HPDE6-E6E7 (cell line): Measurements from ENCODE around the gene LRMDA.

Experiments used
- DNase-seq: peaks from one replicate; pipeline ENCODE4 v3.0.0; 2011; ENCODE audit warnings: missing footprints; ENCODE audit errors: extremely low spot score

The LRMDA gene

GRCh38 chr10:76395251-76395650, 963.8 kb downstream of the LRMDA start:
- no peak for DNase-seq

GRCh38 chr10:76396134-76396533, 964.7 kb downstream of the LRMDA start:
- no peak for DNase-seq

GRCh38 chr10:76397181-76398042, 966.0 kb downstream of the LRMDA start:
- no peak for DNase-seq

DNA sequence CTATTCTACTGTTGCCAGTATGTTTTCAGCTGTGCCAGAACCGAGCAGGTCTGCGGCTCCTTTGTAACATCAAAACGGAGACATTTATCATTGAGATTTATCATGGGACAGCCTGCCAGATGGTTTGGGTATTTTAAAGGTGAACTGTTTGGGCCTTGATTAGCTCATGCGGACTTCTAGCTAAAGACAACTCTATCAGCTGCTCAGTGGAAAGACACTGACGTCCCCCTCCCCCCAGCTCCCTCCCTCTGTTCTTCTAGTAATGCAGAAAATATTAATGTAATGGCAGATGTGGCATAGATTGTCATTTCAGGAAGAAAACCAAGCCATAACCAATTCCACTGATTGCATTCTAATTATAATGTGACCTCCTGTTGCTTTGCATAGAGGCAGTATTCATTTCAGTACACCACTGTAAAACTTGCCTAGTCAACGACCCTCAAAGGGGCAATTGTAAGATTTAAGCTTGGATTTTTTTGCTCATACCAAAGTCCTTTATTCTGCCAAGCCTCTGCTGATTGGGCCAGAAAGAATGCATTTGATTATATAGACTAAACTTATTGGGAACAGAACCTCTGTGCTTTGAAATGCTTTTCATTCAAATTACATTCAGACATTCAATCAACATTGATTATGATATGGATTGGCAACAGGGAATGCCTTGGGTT, 966.8 kb downstream of the LRMDA start:
- no peak for DNase-seq

- no peak for DNase-seq
Measured at GRCh38 chr10:76399226-76399625, 967.8 kb downstream of the LRMDA start.

DNA sequence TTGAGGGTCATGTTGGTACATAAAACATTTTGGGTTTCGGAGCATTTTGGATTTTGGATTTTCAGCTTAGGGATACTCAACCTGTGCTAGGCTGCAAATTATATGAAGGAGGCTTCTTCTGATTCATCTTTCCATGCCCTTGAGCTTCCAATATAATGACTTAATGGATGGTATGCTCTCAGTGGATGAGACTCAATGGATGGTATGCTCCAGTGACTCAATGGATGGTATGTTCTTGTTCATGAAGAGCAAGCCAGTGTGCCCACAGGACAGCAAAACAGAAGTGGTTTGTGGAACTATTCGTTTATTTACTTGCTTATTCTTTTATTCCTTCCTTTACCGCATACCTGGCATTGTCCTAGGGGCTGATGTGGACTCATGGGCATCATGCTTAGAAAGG, 969.6 kb downstream of the LRMDA start:
- no peak for DNase-seq

GRCh38 chr10:76403912-76404311, 972.5 kb downstream of the LRMDA start:
- DNase-seq, result no peak

DNA sequence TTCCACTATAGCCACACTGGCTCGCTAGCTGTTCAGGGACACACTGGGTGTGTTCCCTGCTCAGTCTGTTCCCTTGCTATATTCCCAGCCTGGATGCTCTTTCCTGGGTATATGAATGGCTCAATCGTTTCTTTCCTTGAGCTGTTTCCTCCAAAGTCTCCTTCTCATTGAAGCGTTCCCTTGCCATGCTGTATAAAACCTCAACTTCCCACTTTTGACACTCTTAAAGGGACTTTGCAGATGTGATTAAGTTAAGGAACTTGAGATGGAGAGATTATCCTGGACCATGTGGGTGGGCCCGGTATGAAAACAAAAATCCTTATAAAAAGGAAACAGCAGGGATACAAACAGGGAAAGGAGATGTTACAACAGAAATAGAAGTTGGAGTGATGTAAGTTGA, 973.1 kb downstream of the LRMDA start:
- no peak for DNase-seq

DNA sequence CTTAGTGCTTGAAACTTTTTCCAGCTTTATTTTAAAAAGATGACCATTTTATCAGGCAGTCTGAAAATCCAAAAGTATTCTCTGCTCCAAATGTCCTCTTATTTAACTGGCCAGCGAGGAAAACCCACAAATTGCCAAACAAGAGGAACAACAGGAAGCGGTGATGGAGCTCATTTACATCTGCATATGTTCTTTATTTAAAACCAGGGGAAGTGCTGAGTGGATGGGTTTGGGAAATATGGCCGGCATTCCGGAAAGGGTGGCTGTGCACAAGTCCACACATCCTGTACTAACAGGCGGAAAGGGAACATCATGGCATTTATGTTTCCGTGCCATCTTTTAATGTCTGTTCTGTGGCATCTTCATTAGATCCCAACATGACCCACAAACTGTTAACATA, 974.5 kb downstream of the LRMDA start:
- no peak for DNase-seq

DNA sequence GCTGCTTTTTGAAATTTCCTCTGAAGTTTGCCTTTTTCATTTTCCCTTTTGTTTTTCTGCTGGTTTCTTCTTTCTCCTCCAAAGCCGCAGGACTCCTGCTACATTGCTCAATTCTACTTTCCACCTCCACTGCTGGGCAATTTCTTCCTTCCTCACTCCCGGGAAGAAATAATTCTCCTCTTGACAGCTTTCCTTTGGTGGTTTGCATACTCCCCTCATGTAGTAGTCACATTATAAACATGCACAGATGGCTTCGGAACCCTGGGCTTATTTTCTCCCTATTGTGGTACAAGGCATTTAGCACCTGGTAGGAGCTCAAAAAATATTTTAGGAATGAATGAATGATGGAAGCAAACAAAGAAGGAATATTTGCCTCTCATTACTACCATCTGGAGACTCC, 977.2 kb downstream of the LRMDA start:
- DNase-seq, result no peak

GRCh38 chr10:76411729-76412435, 980.5 kb downstream of the LRMDA start:
- no peak for DNase-seq

- DNase-seq, result no peak
Measured at GRCh38 chr10:76415554-76415953, 984.1 kb downstream of the LRMDA start.

DNA sequence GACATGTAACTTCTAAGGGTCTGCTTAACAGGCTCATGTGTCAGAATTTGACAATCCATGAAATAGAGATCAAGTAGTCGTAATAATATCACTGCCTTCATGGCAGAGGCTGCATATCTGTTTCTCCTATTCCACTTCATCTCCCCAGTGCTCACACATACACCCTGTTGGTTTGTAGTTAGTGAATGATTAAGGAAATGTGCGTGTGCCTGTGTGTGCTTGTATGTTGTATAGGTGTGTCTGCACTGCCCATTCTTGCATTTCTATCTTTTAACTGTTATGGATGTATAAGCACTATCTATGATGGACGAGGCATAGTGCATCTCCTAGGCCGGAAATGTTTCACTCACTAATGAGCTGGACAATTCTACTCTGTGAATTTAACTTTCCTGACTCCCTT, 985.2 kb downstream of the LRMDA start:
- DNase-seq, result no peak

DNA sequence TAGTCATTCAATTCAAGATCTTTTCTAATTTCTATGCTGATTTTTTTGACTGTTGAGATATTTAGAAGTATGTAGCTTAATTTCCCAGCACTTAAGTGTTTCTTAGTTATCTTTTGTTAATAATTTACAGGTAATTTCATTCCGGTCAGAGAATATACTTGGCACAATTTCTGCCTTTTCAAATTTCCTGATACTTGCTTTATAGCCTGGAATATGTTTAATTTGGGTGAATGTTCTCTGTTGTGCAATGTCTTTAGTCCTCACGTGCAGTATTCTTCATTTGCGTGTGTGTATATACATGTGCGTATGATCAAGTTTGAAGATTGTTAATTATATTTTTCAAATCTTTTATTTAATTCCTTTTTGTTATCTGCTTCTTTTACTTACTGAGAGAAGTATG, 989.3 kb downstream of the LRMDA start:
- no peak for DNase-seq

DNA sequence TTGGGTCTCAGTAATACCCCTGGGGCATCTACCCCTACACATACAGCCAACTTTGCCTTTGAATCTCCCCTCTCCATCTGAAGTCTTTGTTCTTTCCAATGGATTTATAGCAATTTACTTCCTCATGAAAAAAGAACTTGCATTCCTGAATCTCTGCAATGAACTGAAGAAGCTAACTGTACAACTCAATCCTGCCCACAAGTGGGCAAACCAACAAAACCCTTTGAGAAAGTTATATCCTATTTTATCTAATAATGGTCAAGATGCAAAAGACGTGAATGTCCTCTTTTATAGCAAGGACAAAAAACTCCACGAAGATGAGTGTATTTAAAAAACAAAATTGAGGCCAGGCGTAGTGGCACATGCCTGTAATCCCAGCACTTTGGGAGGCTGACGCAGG, 991.3 kb downstream of the LRMDA start:
- DNase-seq, result no peak

- DNase-seq, result no peak
Measured at GRCh38 chr10:76428551-76429367, 997.3 kb downstream of the LRMDA start.

- DNase-seq, result no peak
Measured at GRCh38 chr10:76429368-76430060, 998.1 kb downstream of the LRMDA start.

DNA sequence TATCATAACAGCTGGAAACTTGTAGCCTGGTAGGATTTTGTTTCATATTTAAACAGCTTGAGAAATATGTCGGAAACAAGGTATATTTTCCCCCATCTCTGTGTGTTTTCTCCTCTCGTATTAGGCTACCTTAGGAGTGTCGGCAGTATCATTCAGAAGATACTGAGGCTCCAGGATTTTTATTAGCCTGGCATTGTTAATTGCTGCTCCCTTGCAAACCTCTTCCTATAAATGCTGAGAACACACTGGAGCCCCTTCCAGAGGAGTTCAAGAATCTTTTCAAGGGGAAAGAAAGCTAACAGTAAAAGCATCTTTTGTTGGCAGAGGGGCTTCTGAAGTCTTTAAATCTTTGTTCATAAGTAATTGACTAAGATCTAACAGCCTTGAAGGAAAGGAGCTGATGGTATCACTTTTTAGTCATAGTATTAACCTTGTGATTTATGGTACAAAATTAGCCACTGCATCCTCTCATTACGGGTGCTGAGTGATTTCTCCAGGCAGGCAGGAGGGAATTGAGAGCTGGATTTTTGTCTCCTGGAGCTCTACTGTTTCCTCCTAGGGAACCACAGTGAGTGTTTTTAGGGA, 998.7 kb downstream of the LRMDA start:
- DNase-seq, result no peak

DNA sequence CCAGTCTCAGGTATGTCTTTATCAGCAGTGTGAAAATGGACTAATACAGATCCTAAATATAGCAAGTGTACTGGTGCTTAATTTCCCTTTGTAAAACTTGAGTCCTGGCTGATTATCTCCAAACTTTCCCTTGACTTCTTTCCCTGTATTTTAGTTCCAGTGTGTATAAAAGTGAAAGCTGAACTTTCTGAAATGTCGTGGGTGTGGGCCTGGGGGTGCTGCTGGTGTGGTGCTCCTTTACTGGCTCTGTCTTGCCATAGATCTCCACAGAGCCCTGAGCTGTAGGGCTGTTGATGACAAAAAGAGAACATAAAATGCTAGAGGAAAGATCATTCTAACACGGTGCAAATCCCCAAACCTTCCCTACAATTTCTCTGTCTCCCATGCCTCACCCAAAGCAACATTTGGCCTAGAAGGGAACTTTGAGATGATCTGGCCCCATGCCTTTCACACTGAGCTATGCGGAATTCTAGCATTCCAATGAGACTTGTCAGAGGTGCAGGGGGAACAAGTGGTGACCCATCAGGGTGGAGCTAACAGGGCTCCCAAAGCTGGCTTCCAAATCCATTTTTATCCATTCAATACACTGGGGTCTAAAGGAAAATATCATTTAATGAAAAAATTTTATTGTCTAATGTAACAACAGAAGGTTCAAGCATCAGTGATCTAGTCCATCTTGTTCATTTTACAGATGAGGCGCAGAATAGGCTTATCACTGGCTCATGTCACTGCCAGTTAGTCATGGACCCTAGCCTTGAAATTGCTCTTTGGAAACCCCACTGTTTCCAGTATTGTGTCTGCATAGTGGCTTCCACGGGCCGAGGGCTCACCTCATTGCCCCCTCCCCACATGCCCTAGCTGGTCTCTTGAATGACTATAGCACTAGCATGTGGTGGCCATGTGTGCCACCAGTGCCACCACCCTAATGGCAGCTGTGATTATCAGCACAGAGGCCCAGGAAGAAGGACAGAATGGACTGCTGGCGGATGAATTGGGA, 1000.9 kb downstream of the LRMDA start:
- DNase-seq, result no peak
